Lung (tissue), 12 donors: ENCODE data around the gene RSU1. TPM values are rescaled to one million over a fixed set of nuclear protein-coding genes. Genes with fewer than 3 reads are reported as not detected.

ENCODE experiments used
- ATAC-seq: fragments of 200-7000 bp; cut with Tn5 transposase; one replicate; pipeline ENCODE4 v1.9.1; 2020; ENCODE audit warnings: moderate number of reproducible peaks; ENCODE audit not compliant: insufficient read depth, low FRiP score
- DNase-seq, 3 donors: peaks; one replicate each; pipeline ENCODE4 v3.0.0-alpha.2; 2013 to 2017
- H3K27ac ChIP-seq, 2 donors: one replicate each; pipeline ENCODE4 v1.5.1; 2013; ENCODE audit warnings: mild to moderate bottlenecking in 2 of 2, moderate library complexity in 2 of 2, control low read depth in 1 of 2, inconsistent platforms in 1 of 2, low read depth in 1 of 2, low read length in 1 of 2
- H3K27me3 ChIP-seq, 3 donors: one replicate each; pipeline ENCODE4 v1.5.1; 2013; ENCODE audit warnings: low read length in 2 of 3; ENCODE audit not compliant: control insufficient read depth in 3 of 3, insufficient read depth in 3 of 3
- H3K36me3 ChIP-seq, 4 donors: one replicate each; pipeline ENCODE4 v1.5.1; 2013; ENCODE audit warnings: low read length in 4 of 4, mild to moderate bottlenecking in 1 of 4, moderate library complexity in 1 of 4; ENCODE audit not compliant: control insufficient read depth in 4 of 4, insufficient read depth in 4 of 4
- H3K4me1 ChIP-seq, 5 donors: one replicate each; pipeline ENCODE4 v1.5.1; 2013; ENCODE audit warnings: low read length in 5 of 5, mild to moderate bottlenecking in 2 of 5, moderate library complexity in 1 of 5; ENCODE audit not compliant: control insufficient read depth in 5 of 5, insufficient read depth in 5 of 5
- H3K4me3 ChIP-seq: one replicate; pipeline ENCODE4 v1.5.1; 2013; ENCODE audit warnings: mild to moderate bottlenecking, control low read depth, moderate library complexity
- H3K9ac ChIP-seq, 2 donors: one replicate each; pipeline ENCODE4 v1.5.1; 2013; ENCODE audit warnings: low read length in 2 of 2, control low read depth in 1 of 2; ENCODE audit not compliant: insufficient read depth in 1 of 2
- H3K9me3 ChIP-seq, 4 donors: one replicate each; pipeline ENCODE4 v1.5.1; 2013; ENCODE audit warnings: low read length in 3 of 4, mild to moderate bottlenecking in 1 of 4, moderate library complexity in 1 of 4; ENCODE audit not compliant: control insufficient read depth in 4 of 4, insufficient read depth in 3 of 4
- WGBS, 2 donors: extraction: QIAGEN DNeasy Blood & Tissue Kit; methylation state at CpG; one replicate each; pipeline ENCODE4 v1.1.7; 2013; 5-methylcytosine and 5-hydroxymethylcytosine counted together
- polyA plus RNA-seq, 2 donors: library from polyadenylated mRNA; stranded (reverse); fragments of 200-250 nt; gene quantifications; one replicate each; pipeline ENCODE4 v1.2.1, GENCODE V29; 2013
- total RNA-seq, 2 donors: library from RNA; depleted of rRNA in 1 of 2; stranded (reverse); fragments of >200 nt in 1 of 2; gene quantifications; one replicate each; pipeline ENCODE4 v1.2.1, GENCODE V29; 2014 to 2021
- TF ChIP-seq, protein P1 (sequence below): IDR thresholded peaks from 2 replicates; pipeline ENCODE4 v1.5.1; 2012; ENCODE audit warnings: mild to moderate bottlenecking; ENCODE audit errors: control extremely low read depth, extremely low read depth
- donor health status: control.
- donor health status: control.
- donor health status: Bipolar disorder and iron deficiency.
- donor health status: healthy.
- donor health status: DM: yes; HTN: yes; CAD: no.

The RSU1 gene
- total and polyA plus RNA-seq, 4 donors: 36.0 to 81.5 (median 57.9) TPM

- Histone ChIP-seq H3K9ac (no peak overlapping the region), H3K27ac (no peak overlapping the region), H3K36me3 (peaks cover 0 to 3% (median under 1%) of the 10 kb centered on the region in 4 donors), H3K4me3 (no peak overlapping the region), H3K4me1 (no peaks in the 10 kb centered on the region), H3K27me3 (no peaks in the 10 kb centered on the region), H3K9me3 (peaks cover 0 to 20% (median 9%) of the 10 kb centered on the region in 4 donors)
- TF ChIP-seq, protein P1, sequence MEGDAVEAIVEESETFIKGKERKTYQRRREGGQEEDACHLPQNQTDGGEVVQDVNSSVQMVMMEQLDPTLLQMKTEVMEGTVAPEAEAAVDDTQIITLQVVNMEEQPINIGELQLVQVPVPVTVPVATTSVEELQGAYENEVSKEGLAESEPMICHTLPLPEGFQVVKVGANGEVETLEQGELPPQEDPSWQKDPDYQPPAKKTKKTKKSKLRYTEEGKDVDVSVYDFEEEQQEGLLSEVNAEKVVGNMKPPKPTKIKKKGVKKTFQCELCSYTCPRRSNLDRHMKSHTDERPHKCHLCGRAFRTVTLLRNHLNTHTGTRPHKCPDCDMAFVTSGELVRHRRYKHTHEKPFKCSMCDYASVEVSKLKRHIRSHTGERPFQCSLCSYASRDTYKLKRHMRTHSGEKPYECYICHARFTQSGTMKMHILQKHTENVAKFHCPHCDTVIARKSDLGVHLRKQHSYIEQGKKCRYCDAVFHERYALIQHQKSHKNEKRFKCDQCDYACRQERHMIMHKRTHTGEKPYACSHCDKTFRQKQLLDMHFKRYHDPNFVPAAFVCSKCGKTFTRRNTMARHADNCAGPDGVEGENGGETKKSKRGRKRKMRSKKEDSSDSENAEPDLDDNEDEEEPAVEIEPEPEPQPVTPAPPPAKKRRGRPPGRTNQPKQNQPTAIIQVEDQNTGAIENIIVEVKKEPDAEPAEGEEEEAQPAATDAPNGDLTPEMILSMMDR: no peak
- DNase-seq (no peak), ATAC-seq (no peak)
- 98 to 99% methylated on average over 3 of the region's 3 CpGs for WGBS, 2 donors
Measured at GRCh38 chr10:16713290-16713689, 103.9 kb downstream of the RSU1 start.

- H3K4me1 ChIP-seq: no peaks in the 10 kb centered on the region
- TF ChIP-seq, protein P1: no peak
- H3K9me3 ChIP-seq: peaks cover 0 to 20% (median 9%) of the 10 kb centered on the region in 4 donors
- no peak overlapping the region for H3K4me3 ChIP-seq
- DNase-seq (no peak), ATAC-seq (no peak)
- peaks cover 0 to 3% (median under 1%) of the 10 kb centered on the region in 4 donors for H3K36me3 ChIP-seq
- no peak overlapping the region for H3K9ac ChIP-seq
- WGBS, 2 donors: 97 to 100% methylated on average over 1 of the region's 1 CpG
- H3K27ac ChIP-seq: no peak overlapping the region
- no peaks in the 10 kb centered on the region for H3K27me3 ChIP-seq
Measured at GRCh38 chr10:16712883-16713282, 104.3 kb downstream of the RSU1 start.

- no peak overlapping the region for H3K4me3 ChIP-seq
- no peak overlapping the region for H3K27ac ChIP-seq
- no peak for ATAC-seq
- TF ChIP-seq, protein P1: no peak
- H3K4me1 ChIP-seq: peaks cover 0 to 4% (median 0%) of the 10 kb centered on the region in 5 donors
- H3K9ac ChIP-seq: no peak overlapping the region
- H3K9me3 ChIP-seq: peaks cover 0 to 7% (median 1%) of the 10 kb centered on the region in 4 donors
- H3K36me3 ChIP-seq: peaks cover 0 to 1% (median 0%) of the 10 kb centered on the region in 4 donors
- no peaks in the 10 kb centered on the region for H3K27me3 ChIP-seq
- WGBS, 2 donors: 96% methylated on average over 5 of the region's 5 CpGs
- DNase-seq: no peak
Measured at GRCh38 chr10:16700331-16700730, 116.9 kb downstream of the RSU1 start.
